Epithelial cell of prostate (primary cell): Measurements from ENCODE around the gene CD70.
"Not testable (repeated sequence)": the region's sequence is repeated elsewhere in the genome, so short reads cannot be mapped to it uniquely, and the experiment has no call there.

Experiments
- DNase-seq: peaks from one replicate; pipeline ENCODE4 v3.0.0-alpha.2; 2011; ENCODE audit warnings: low read depth, low spot score
- H3K27ac ChIP-seq: fragments of 450-650 bp; 2 replicates; pipeline ENCODE4 v1.5.1; 2017; ENCODE audit warnings: mild to moderate bottlenecking

Gene CD70

GRCh38 chr19:6590827-6591319 is at the start of gene CD70:
CD70 (minus strand) TSS chr19:6591150; CDS start chr19:6591002, 148 bp downstream.
- no peak for DNase-seq
- H3K27ac ChIP-seq: no peak within 1 kb of the TSS

- H3K27ac ChIP-seq, DNase-seq: not testable (repeated sequence)
Observed at GRCh38 chr19:6640333-6640732, 49.4 kb upstream of the CD70 start.

GRCh38 chr19:6639439-6639838 is 48.5 kb upstream of the CD70 start:
- DNase-seq: no peak
- H3K27ac ChIP-seq: no peak overlapping the region

GRCh38 chr19:6633456-6633813 is 42.5 kb upstream of the CD70 start:
- not testable (repeated sequence) for H3K27ac ChIP-seq, DNase-seq

- not testable (repeated sequence) for DNase-seq, H3K27ac ChIP-seq
Observed at GRCh38 chr19:6632747-6633455, 42.0 kb upstream of the CD70 start.

- no peak overlapping the region for H3K27ac ChIP-seq
- no peak for DNase-seq
Observed at GRCh38 chr19:6632002-6632621, 41.2 kb upstream of the CD70 start.

GRCh38 chr19:6626764-6627163 is 35.8 kb upstream of the CD70 start:
- no peak for DNase-seq
- no peak overlapping the region for H3K27ac ChIP-seq

- DNase-seq: no peak
- H3K27ac ChIP-seq: no peak overlapping the region
Observed at GRCh38 chr19:6617374-6617773, 26.4 kb upstream of the CD70 start.

GRCh38 chr19:6616011-6616410 is 25.1 kb upstream of the CD70 start:
- no peak for DNase-seq
- no peak overlapping the region for H3K27ac ChIP-seq

- DNase-seq: peak; percentile 31
Observed at GRCh38 chr19:6613711-6614110, 22.8 kb upstream of the CD70 start.

GRCh38 chr19:6610934-6611852 is 20.2 kb upstream of the CD70 start:
- DNase-seq: peak; percentile 22

More at GRCh38 chr19:6613711-6614110, 22.8 kb upstream of the CD70 start:
- peak overlapping the region; percentile 17 for H3K27ac ChIP-seq

GRCh38 chr19:6608940-6609339 is 18.0 kb upstream of the CD70 start:
- no peak overlapping the region for H3K27ac ChIP-seq
- DNase-seq: no peak

More at GRCh38 chr19:6610934-6611852, 20.2 kb upstream of the CD70 start:
- peak overlapping the region; percentile 66 for H3K27ac ChIP-seq

GRCh38 chr19:6608146-6608545 is 17.2 kb upstream of the CD70 start:
- not testable (repeated sequence) for H3K27ac ChIP-seq, DNase-seq

- not testable (repeated sequence) for DNase-seq, H3K27ac ChIP-seq
Observed at GRCh38 chr19:6606276-6607070, 15.5 kb upstream of the CD70 start.

GRCh38 chr19:6604906-6605305 is 14.0 kb upstream of the CD70 start:
- DNase-seq: no peak
- H3K27ac ChIP-seq: no peak overlapping the region

GRCh38 chr19:6602729-6603114 is 11.8 kb upstream of the CD70 start:
- DNase-seq: no peak
- H3K27ac ChIP-seq: no peak overlapping the region

- H3K27ac ChIP-seq: not testable (repeated sequence)
Observed at GRCh38 chr19:6601537-6602052, 10.6 kb upstream of the CD70 start.

GRCh38 chr19:6600951-6601536 is 10.1 kb upstream of the CD70 start:
- not testable (repeated sequence) for H3K27ac ChIP-seq, DNase-seq

More at GRCh38 chr19:6601537-6602052, 10.6 kb upstream of the CD70 start:
- DNase-seq: not testable (repeated sequence)

GRCh38 chr19:6599866-6600454 is 9.0 kb upstream of the CD70 start:
- no peak overlapping the region for H3K27ac ChIP-seq
- DNase-seq: no peak
